ENCODE results near the gene KCNK16.

Gene KCNK16

DNA sequence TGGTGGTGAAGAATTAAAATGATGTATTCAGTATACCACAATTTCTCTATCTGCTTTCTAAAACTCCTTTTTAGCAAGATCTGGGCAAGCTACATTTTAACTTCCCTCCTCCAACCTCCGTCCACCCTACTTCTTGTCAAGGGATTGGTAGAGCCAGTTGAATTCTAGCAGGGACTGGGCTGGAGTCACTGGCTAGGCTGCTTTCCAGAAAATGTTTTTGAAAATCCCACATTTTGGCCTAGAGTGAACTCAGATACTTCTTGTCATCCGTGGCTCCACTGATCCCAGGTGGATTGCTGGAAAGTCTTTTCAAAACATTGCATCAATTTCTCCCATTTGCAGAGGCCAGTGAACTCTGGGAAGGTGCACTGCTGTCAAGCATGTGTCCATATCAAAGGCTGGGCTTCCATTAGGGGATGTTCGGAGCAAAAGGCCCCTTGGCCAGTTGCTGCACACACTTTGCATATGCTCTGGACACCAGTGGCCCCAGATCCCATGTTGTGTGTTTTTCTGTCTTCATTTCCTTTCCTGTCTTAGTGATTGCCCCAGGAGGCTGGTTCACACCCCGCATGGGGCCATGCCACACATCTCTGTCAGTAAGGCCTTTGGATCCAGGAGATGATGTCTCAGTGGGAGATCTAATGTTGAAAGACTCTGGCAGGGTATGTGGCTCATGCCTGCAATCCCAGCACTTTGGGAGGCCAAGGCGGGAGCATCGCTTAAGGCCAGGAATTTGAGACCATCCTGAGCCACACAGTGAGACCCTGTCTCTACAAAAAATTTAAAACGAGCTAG is 11.3 kb upstream of the KCNK16 start:
- TF ChIP-seq, protein P1, sequence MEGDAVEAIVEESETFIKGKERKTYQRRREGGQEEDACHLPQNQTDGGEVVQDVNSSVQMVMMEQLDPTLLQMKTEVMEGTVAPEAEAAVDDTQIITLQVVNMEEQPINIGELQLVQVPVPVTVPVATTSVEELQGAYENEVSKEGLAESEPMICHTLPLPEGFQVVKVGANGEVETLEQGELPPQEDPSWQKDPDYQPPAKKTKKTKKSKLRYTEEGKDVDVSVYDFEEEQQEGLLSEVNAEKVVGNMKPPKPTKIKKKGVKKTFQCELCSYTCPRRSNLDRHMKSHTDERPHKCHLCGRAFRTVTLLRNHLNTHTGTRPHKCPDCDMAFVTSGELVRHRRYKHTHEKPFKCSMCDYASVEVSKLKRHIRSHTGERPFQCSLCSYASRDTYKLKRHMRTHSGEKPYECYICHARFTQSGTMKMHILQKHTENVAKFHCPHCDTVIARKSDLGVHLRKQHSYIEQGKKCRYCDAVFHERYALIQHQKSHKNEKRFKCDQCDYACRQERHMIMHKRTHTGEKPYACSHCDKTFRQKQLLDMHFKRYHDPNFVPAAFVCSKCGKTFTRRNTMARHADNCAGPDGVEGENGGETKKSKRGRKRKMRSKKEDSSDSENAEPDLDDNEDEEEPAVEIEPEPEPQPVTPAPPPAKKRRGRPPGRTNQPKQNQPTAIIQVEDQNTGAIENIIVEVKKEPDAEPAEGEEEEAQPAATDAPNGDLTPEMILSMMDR (IDR thresholded peaks at IDR 0.05), result no peak

GRCh38 chr6:39330476-39330875 is 8.0 kb upstream of the KCNK16 start:
- peaks cover 22% of the 10 kb centered on the region for H3K27me3 ChIP-seq
- H3K4me1 ChIP-seq (ENCODE audit: control insufficient read depth in 1 of 2, insufficient read depth in 1 of 2, low read depth in 1 of 2, low read length in 1 of 2), result no peaks in the 10 kb centered on the region
- TF ChIP-seq, protein P1 (IDR thresholded peaks at IDR 0.05), result no peak
- H3K27ac ChIP-seq, result no peak overlapping the region
- no peaks in the 10 kb centered on the region for H3K9me3 ChIP-seq
- no peaks in the 10 kb centered on the region for H3K36me3 ChIP-seq
- no peak overlapping the region for H3K4me3 ChIP-seq (ENCODE audit: low read depth in 1 of 2, low read length in 1 of 2)

More for the DNA sequence above, 11.3 kb upstream of the KCNK16 start:
- Histone ChIP-seq H3K27ac (no peak overlapping the region), H3K36me3 (no peaks in the 10 kb centered on the region), H3K4me3 (ENCODE audit: low read depth in 1 of 2, low read length in 1 of 2) (no peak overlapping the region), H3K4me1 (ENCODE audit: control insufficient read depth in 1 of 2, insufficient read depth in 1 of 2, low read depth in 1 of 2, low read length in 1 of 2) (peaks cover 8 to 10% of the 10 kb centered on the region in 2 experiments), H3K27me3 (peaks cover 50% of the 10 kb centered on the region), H3K9me3 (no peaks in the 10 kb centered on the region)

GRCh38 chr6:39330057-39330456 is 7.6 kb upstream of the KCNK16 start:
- H3K36me3 ChIP-seq, result no peaks in the 10 kb centered on the region
- no peak overlapping the region for H3K27ac ChIP-seq
- H3K27me3 ChIP-seq, result peaks cover 18% of the 10 kb centered on the region
- no peak overlapping the region for H3K4me3 ChIP-seq (ENCODE audit: low read depth in 1 of 2, low read length in 1 of 2)
- no peaks in the 10 kb centered on the region for H3K4me1 ChIP-seq (ENCODE audit: control insufficient read depth in 1 of 2, insufficient read depth in 1 of 2, low read depth in 1 of 2, low read length in 1 of 2)
- no peaks in the 10 kb centered on the region for H3K9me3 ChIP-seq
- TF ChIP-seq, protein P1 (IDR thresholded peaks at IDR 0.05), result no peak

DNA sequence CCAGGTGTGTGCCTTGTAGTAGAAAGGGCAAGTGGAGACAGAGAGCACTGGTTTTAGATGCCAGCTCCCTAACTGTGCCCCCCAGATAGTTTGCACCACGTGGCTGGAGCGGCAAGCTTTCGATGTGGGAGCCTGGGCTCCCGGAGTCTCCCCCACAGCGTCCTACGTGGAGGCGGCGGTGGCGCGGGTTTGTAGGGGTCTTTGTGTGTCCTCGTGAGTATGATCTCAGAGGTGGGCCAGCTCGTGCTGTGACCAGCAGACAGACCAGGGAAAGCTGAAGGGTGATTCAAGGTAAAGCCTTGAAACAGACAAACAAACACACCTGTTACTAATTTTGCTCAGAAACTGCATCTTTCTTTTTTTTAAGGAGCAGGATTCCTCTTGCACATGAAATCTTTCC is 5.6 kb upstream of the KCNK16 start:
- no peaks in the 10 kb centered on the region for H3K36me3 ChIP-seq
- H3K27me3 ChIP-seq, result peaks cover 13% of the 10 kb centered on the region
- no peaks in the 10 kb centered on the region for H3K4me1 ChIP-seq (ENCODE audit: control insufficient read depth in 1 of 2, insufficient read depth in 1 of 2, low read depth in 1 of 2, low read length in 1 of 2)
- no peak overlapping the region for H3K27ac ChIP-seq
- no peak overlapping the region for H3K4me3 ChIP-seq (ENCODE audit: low read depth in 1 of 2, low read length in 1 of 2)
- H3K9me3 ChIP-seq, result no peaks in the 10 kb centered on the region
- TF ChIP-seq, protein P1 (IDR thresholded peaks at IDR 0.05), result no peak

DNA sequence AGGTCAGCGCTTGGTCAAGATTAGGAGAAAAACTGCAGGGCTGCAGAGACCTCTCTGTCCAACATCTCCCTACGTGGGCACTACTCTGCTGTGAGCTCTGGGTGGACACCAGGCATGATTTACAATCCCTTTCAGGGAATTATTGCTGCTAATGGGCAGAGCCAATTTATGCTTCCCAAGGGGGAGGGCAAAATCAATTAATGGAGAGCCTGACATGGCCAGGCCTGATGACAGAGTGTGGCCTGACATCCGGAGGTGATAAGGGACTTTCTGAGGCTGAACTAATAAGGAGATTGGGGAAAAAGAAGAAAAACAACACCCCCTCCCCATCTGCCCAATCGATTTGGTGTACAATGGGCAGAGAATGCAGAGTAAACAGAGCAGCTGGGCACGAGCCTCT is 5.0 kb upstream of the KCNK16 start:
- H3K36me3 ChIP-seq, result no peaks in the 10 kb centered on the region
- no peaks in the 10 kb centered on the region for H3K9me3 ChIP-seq
- H3K4me3 ChIP-seq (ENCODE audit: low read depth in 1 of 2, low read length in 1 of 2), result no peak overlapping the region
- no peak overlapping the region for H3K27ac ChIP-seq
- TF ChIP-seq, protein P1 (IDR thresholded peaks at IDR 0.05), result no peak
- no peaks in the 10 kb centered on the region for H3K4me1 ChIP-seq (ENCODE audit: control insufficient read depth in 1 of 2, insufficient read depth in 1 of 2, low read depth in 1 of 2, low read length in 1 of 2)
- H3K27me3 ChIP-seq, result peaks cover 7% of the 10 kb centered on the region
